Measurements from ENCODE around the gene ARHGEF19.

GRCh38 chr1:16239972-16240491 lies 27.6 kb upstream of the ARHGEF19 start:
- TF ChIP-seq CTCF (IDR thresholded peaks at IDR 0.05 in 8 of 11, conservative IDR thresholded peaks at IDR 0.05 in 3 of 11) (no peak), POLR2AphosphoS5 (IDR thresholded peaks at IDR 0.05) (no peak)

Data from spleen (tissue), 7 donors.